Coronary artery (tissue), 2 donors: ENCODE data around the gene ZBTB39.
"Not testable (repeated sequence)": the region's sequence is repeated elsewhere in the genome, so short reads cannot be mapped to it uniquely, and the experiment has no call there.

Source experiments
- DNase-seq: peaks from one replicate; pipeline ENCODE4 v3.0.0-alpha.2; 2017; ENCODE audit warnings: low spot score
- H3K27ac ChIP-seq, 2 donors: fragments of 200-600 bp; sonication (generic); one replicate each; pipeline ENCODE4 v1.5.1; 2016 to 2019
- H3K4me3 ChIP-seq: fragments of 200-600 bp; sonication (generic); 2 replicates; pipeline ENCODE4 v1.5.1; 2016; ENCODE audit warnings: mild to moderate bottlenecking, moderate library complexity
- TF ChIP-seq, protein P1 (sequence below): fragments of 200-600 bp; sonication (generic); IDR thresholded peaks from one replicate; pipeline ENCODE4 v1.5.1; 2019; ENCODE audit warnings: antibody characterized with exemption

Gene ZBTB39

DNA sequence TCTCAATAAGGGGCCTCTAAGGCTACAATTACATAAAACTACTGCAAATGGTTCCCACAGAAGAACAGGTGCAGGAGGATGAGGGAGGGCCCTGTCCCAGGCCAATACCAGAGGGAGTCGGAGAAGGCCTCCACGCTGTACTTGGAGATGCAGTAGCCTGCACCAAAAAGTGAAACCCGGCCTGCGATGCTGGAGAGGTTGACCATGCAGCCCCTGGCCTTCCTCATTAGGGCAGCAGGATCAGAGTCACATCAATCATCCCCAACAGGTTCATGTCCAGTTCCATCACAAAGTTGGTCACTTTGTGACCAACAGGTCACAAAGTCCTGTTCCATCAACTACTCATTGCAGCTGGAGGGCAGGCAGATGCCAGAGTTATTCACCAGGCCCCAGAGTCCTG is 23.0 kb downstream of the ZBTB39 start:
- no peak for DNase-seq
- Histone ChIP-seq H3K27ac (no peak overlapping the region), H3K4me3 (no peak overlapping the region)
- TF ChIP-seq, protein P1, sequence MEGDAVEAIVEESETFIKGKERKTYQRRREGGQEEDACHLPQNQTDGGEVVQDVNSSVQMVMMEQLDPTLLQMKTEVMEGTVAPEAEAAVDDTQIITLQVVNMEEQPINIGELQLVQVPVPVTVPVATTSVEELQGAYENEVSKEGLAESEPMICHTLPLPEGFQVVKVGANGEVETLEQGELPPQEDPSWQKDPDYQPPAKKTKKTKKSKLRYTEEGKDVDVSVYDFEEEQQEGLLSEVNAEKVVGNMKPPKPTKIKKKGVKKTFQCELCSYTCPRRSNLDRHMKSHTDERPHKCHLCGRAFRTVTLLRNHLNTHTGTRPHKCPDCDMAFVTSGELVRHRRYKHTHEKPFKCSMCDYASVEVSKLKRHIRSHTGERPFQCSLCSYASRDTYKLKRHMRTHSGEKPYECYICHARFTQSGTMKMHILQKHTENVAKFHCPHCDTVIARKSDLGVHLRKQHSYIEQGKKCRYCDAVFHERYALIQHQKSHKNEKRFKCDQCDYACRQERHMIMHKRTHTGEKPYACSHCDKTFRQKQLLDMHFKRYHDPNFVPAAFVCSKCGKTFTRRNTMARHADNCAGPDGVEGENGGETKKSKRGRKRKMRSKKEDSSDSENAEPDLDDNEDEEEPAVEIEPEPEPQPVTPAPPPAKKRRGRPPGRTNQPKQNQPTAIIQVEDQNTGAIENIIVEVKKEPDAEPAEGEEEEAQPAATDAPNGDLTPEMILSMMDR = no peak

DNA sequence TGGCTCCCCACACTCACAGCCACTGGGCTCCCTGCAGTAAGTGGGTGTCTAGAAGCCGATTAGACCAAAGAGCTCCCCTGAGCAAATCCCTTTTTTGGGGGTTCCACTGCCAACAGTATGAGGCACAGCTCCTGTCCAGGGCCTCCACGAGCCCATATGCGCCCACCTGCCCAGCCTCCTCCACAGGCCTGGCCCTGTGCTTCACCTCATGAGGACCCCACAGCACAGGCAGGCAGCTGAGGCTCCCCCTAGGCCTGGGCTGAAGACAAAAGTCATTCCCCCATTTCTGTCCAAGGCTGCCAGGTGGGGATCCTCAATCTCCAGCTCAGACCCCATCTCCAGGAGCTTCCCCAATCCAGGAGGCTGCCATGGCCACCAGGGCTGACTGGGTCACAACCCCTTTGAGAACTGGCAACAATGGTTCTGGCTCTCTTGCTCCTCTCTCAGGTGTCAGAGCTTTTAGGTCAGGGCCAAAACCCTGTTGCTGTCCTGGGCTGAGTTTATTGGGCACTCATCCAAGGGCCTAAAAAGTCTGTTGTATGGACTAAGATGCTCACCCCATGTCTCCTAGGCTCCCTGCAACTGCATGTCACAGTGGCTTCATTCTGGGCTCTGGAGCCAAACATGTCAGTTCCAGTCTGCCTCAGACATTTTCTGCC is 23.6 kb downstream of the ZBTB39 start:
- H3K4me3 ChIP-seq, H3K27ac ChIP-seq, DNase-seq: not testable (repeated sequence)

DNA sequence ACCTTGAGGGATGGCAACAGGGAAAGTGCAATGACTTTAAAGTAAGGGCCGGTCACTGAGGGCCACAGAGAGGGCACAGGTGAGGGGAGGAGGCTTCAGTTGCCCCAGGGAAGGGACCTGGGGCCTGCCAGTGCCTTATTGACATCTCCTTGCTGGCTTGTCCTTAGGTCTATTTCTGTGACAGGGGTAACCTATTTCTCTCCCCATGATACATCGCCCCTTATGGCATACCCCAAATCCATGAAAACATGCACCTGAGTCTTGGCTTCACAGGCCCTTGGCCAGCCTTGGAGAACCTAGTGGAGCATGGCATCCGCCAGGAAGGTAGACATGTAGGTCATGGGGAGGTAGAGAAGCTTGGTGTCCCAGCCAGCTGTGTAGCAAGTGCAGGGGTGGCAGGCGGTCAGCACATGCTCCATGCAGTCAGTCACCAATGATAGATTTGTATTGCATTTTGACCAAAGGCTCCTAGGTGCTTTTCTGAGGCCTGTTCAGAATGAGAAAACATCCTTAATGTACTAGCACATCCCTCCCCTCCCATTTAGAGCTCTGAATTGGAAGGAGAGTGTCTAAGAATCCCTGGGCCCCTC is 25.3 kb downstream of the ZBTB39 start:
- DNase-seq = no peak
- TF ChIP-seq, protein P1 = no peak
- H3K27ac ChIP-seq = no peak overlapping the region

GRCh38 chr12:56980268-56980667 is 26.1 kb downstream of the ZBTB39 start:
- no peak for DNase-seq
- TF ChIP-seq, protein P1 = no peak
- no peak overlapping the region for H3K4me3 ChIP-seq
- no peak overlapping the region for H3K27ac ChIP-seq

More for the DNA sequence above, 25.3 kb downstream of the ZBTB39 start:
- H3K4me3 ChIP-seq = no peak overlapping the region

DNA sequence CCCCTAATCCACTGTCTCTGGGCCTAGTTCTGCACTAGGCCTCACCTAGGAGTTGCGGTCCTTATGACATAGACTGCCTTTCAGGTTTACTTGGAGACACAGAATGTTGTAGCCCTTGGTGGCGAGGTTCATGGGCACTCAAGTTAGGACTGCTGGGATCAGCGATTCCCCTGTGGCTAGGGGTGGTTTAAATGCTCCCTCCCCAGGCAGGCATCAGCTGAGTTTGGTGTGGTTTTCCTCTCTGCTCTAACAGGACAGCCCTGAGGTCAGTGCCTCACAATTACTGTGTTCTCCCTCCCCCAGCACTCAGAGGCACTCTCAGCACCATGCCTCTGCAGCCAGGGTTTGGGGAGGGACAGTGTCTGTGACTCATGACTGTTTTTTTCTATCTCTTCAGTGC is 26.7 kb downstream of the ZBTB39 start:
- Histone ChIP-seq H3K27ac (no peak overlapping the region), H3K4me3 (no peak overlapping the region)
- DNase-seq = peak; percentile 43
- TF ChIP-seq, protein P1 = no peak

GRCh38 chr12:56978397-56979138 is 27.8 kb downstream of the ZBTB39 start:
- TF ChIP-seq, protein P1 = no peak
- no peak overlapping the region for H3K4me3 ChIP-seq
- H3K27ac ChIP-seq = no peak overlapping the region
- DNase-seq = peak; percentile 33

- DNase-seq, H3K4me3 ChIP-seq, H3K27ac ChIP-seq: not testable (repeated sequence)
These were observed 29.0 kb downstream of the ZBTB39 start for GRCh38 chr12:56977361-56977760.

GRCh38 chr12:56974224-56974623 is 32.1 kb downstream of the ZBTB39 start:
- H3K4me3 ChIP-seq, H3K27ac ChIP-seq, DNase-seq: not testable (repeated sequence)

DNA sequence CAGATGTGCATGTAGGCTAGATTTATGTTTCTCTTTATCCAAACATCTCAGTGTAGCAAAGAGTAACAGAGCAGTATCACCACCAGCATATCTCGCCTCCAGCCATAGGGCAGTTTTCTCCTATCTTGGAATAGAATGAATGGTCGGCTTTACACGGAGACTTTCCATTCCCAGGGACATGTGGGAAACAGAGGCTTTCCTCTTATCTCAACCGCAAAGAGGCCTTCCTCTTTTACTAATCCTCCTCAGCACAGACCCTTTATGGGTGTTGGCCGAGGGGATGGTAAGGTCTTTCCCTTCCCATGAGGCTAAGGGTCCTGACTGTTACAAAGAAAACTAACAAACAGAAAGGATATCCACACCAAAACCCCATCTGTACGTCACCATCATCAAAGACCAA is 37.4 kb downstream of the ZBTB39 start:
- H3K4me3 ChIP-seq, DNase-seq, H3K27ac ChIP-seq: not testable (repeated sequence)

- not testable (repeated sequence) for H3K27ac ChIP-seq, DNase-seq, H3K4me3 ChIP-seq
These were observed 40.2 kb downstream of the ZBTB39 start for GRCh38 chr12:56965997-56966642.

DNA sequence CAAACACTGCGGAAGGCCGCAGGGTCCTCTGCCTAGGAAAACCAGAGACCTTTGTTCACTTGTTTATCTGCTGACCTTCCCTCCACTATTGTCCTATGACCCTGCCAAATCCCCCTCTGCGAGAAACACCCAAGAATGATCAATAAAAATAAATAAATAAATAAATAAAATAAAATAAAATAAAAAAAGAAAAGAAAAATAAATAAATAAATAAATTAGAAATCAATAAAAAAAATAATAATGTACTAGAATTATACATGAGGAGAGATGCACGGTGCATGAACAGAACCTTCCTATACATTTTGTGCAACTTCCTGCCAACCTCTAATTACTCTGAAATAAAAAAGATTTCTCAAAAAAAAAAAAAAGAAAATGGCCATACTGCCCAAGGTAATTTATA is 41.2 kb downstream of the ZBTB39 start:
- not testable (repeated sequence) for DNase-seq, H3K27ac ChIP-seq, H3K4me3 ChIP-seq

DNA sequence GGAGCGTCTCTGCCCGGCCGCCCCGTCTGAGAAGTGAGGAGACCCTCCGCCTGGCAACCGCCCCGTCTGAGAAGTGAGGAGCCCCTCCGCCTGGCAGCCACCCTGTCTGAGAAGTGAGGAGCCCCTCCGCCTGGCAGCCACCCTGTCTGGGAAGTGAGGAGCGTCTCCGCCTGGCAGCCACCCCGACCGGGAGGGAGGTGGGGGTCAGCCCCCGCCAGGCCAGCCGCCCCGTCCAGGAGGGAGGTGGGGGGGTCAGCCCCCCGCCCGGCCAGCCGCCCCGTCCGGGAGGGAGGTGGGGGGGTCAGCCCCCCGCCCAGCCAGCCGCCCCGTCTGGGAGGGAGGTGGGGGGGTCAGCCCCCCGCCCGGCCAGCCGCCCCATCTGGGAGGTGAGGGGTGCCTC is 42.8 kb downstream of the ZBTB39 start:
- H3K4me3 ChIP-seq, DNase-seq, H3K27ac ChIP-seq: not testable (repeated sequence)
